ENCODE data around the gene BNC1.

BNC1 gene

DNA sequence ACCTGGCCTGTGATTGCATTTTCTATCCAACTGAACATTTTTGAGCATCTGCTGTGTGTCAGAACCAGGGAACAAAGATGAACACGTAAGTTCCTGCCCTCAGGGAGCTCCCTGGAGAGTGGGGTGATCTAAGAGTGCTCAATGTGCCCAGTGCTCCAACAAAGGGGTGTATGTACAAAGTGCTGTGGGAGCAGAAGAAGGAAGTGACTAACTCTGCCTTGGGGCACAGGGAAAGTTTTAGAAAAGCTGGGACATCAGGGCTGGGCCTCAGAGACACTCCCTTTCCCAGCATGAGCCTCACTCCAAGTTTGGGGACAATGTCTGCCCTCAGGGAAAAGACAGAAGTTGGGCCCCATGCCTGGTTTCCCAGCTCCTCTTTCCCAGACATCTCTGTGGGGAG, 27.6 kb upstream of the BNC1 start:
- DNase-seq = no peak
- H3K27me3 ChIP-seq (ENCODE audit: insufficient read depth, low read depth, severe bottlenecking) = no peaks in the 10 kb centered on the region
- TF ChIP-seq, protein P1, sequence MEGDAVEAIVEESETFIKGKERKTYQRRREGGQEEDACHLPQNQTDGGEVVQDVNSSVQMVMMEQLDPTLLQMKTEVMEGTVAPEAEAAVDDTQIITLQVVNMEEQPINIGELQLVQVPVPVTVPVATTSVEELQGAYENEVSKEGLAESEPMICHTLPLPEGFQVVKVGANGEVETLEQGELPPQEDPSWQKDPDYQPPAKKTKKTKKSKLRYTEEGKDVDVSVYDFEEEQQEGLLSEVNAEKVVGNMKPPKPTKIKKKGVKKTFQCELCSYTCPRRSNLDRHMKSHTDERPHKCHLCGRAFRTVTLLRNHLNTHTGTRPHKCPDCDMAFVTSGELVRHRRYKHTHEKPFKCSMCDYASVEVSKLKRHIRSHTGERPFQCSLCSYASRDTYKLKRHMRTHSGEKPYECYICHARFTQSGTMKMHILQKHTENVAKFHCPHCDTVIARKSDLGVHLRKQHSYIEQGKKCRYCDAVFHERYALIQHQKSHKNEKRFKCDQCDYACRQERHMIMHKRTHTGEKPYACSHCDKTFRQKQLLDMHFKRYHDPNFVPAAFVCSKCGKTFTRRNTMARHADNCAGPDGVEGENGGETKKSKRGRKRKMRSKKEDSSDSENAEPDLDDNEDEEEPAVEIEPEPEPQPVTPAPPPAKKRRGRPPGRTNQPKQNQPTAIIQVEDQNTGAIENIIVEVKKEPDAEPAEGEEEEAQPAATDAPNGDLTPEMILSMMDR (IDR thresholded peaks at IDR 0.05; ENCODE audit: low read depth, low read length) = no peak
- no peak overlapping the region for H3K27ac ChIP-seq
- no peaks in the 10 kb centered on the region for H3K36me3 ChIP-seq
- no peak overlapping the region for H3K4me3 ChIP-seq (ENCODE audit: low read depth, low read length)
- H3K9me3 ChIP-seq (ENCODE audit: severe bottlenecking) = no peaks in the 10 kb centered on the region

DNA sequence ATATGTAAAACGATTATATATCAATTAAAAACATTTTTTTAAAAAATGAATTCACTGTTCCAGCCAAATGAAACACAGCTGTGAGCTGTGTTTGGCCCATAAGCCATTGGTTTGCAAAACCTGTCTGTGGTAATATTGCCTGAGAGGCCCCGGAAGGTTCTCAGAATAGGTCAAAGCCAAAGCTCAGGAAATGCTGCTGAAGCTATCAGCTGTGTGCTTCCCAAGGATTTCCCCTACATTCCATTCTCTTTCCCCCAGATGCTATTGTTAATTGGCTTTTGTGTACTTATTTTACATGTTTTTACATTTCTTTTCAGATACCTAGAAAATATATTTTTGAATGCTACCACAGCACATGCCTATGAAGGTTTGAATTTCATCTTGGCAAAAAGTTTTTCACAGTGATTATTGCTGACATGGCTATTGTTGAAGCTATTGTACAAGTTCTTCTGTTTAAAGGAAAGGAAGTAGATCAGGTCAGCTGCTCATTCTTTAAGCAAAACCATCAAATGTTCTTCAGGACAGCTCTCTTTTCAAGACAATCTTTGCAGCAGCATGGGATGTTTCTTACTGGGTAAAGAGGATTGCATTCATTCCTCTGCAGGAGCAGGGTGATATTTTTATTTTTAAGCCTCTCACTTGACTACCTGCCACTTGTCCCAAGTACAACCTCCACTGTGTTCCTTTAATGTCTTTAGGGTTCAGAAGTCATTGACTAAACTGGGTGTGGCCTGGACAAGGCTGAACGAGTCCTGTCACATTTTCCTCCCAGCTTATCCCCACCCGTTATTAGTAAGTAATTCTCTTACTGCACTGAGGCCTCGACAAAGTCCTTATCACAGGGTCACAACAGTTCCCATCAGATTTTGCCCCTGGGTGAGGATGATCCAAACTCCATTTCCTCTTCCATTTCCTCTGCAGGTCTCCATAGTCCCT, 26.3 kb upstream of the BNC1 start:
- Histone ChIP-seq H3K27me3 (ENCODE audit: insufficient read depth, low read depth, severe bottlenecking) (no peaks in the 10 kb centered on the region), H3K36me3 (no peaks in the 10 kb centered on the region), H3K4me3 (ENCODE audit: low read depth, low read length) (no peak overlapping the region), H3K9me3 (ENCODE audit: severe bottlenecking) (no peaks in the 10 kb centered on the region), H3K27ac (no peak overlapping the region)
- TF ChIP-seq, protein P1 (IDR thresholded peaks at IDR 0.05; ENCODE audit: low read depth, low read length) = no peak
- DNase-seq = no peak

DNA sequence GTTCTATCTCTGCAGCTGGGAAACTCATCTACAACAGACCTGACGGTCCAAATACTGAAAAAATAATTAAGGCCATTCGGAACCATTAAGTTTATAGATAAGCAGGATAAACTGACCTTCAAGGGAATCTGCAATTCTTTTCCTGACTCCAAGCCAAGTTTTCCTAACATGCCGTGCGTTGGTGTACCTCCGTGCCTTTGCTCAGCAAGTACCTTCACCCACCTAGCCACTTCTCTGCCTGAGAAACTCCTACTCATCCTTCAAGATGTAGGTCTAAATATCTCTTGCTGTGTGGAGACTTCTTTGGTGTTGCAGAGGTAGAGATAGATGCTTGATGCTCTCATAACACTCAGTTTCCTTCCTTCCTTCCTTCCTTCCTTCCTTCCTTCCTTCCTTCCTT, 24.2 kb upstream of the BNC1 start:
- no peak overlapping the region for H3K27ac ChIP-seq
- no peak for DNase-seq
- TF ChIP-seq, protein P1 (IDR thresholded peaks at IDR 0.05; ENCODE audit: low read depth, low read length) = no peak
- no peaks in the 10 kb centered on the region for H3K27me3 ChIP-seq (ENCODE audit: insufficient read depth, low read depth, severe bottlenecking)
- no peak overlapping the region for H3K4me3 ChIP-seq (ENCODE audit: low read depth, low read length)
- H3K36me3 ChIP-seq = no peaks in the 10 kb centered on the region
- no peaks in the 10 kb centered on the region for H3K9me3 ChIP-seq (ENCODE audit: severe bottlenecking)

DNA sequence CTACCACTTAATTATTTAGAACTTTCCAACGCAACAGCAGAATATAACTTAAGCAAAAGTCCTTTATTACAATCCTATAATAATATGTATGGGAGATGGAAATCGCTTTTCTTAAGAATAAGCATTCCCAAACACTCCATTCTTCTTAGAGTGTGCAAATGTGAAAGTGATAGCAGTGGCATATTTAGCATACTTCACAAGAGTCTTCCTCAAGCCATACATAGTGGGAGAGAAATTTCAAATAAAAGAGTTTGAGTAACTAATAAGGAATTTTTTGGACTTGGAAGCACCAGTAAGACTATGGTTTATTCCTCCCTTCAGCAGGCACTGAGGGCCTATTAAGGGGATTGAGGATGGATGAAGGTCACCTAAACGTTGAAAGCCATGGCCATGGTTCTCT, 22.1 kb upstream of the BNC1 start:
- H3K36me3 ChIP-seq = no peaks in the 10 kb centered on the region
- no peaks in the 10 kb centered on the region for H3K27me3 ChIP-seq (ENCODE audit: insufficient read depth, low read depth, severe bottlenecking)
- TF ChIP-seq, protein P1 (IDR thresholded peaks at IDR 0.05; ENCODE audit: low read depth, low read length) = no peak
- no peaks in the 10 kb centered on the region for H3K9me3 ChIP-seq (ENCODE audit: severe bottlenecking)
- DNase-seq = no peak
- no peak overlapping the region for H3K4me3 ChIP-seq (ENCODE audit: low read depth, low read length)
- no peak overlapping the region for H3K27ac ChIP-seq

DNA sequence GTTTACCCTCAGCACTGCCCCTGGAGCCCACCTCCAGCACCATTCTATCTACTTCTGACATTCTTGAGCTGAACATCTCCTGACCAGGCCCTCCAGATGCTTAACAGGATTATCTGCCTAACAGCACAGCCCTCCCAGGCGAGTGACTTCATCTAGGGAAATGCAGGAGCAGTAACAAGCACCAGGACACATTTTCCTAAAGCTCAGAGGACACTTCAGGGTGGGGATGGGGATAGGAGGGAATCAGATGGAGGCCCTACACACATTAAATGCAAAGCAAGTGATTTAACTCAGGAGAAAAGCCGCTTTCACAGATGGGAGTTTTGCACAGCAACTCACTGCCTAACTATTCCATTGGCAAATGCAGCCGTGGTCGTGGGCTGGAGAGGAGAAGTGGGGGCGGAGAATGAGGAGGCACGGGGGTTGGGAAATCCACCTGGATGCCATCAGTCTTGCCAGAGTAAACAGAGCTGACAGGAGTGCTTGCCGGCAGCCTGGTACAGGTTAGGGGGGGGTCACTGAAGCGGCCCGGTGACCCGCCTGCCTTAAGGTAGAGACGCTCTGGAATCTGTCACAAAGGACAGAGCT, 21.3 kb upstream of the BNC1 start:
- H3K27me3 ChIP-seq (ENCODE audit: insufficient read depth, low read depth, severe bottlenecking) = no peaks in the 10 kb centered on the region
- no peaks in the 10 kb centered on the region for H3K9me3 ChIP-seq (ENCODE audit: severe bottlenecking)
- peak; percentile 68 for DNase-seq
- H3K27ac ChIP-seq = peak overlapping the region; percentile 16
- H3K4me3 ChIP-seq (ENCODE audit: low read depth, low read length) = peak overlapping the region; percentile 23
- H3K36me3 ChIP-seq = no peaks in the 10 kb centered on the region
- TF ChIP-seq, protein P1 (IDR thresholded peaks at IDR 0.05; ENCODE audit: low read depth, low read length) = no peak

Data from WERI-Rb-1 (cell line).